IPS DF 19.7 (cell line): Measurements from ENCODE around the gene E2F6.

Source experiments
- DNase-seq: peaks from one replicate; pipeline ENCODE4 v3.0.0-alpha.2; 2013; ENCODE audit warnings: low read depth, low spot score

Gene E2F6

DNA sequence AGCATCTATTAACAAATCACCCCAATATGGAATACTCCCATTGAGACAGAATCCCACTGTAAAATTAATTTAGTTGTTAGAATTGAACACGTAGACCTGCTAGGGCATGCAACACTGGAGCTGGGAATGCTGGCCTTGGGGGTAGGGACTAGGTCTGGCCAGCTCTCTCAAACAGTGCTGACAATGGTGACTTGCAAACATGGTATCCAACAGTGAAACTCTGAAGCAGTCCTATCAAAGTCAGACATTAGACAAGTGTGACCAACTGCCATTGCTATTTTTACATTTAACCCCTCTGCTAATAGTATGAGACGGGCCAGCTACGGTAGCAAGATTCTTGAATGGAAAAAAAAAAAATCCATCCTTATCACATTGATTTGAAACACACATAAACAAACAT is 7.2 kb downstream of the E2F6 start:
- no peak for DNase-seq

DNA sequence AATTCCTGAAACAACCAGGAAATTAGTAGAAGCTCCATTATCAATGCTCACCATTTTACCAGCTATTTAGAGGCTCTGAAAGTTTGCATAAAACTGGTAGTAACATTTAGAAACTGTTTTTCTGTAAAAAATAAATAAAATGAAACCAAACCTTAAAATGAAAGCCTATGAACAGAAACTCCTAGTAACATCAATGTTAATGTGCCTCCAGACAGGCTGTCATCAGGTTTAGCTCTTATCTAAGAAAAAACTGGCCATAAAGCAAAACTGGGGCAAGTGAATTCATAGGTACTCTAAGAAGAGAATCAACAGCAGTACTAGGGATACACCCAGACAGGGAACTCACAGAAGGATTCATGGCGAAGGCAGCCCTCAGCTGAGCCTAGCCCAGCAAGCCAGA is 8.0 kb downstream of the E2F6 start:
- DNase-seq, result no peak

DNA sequence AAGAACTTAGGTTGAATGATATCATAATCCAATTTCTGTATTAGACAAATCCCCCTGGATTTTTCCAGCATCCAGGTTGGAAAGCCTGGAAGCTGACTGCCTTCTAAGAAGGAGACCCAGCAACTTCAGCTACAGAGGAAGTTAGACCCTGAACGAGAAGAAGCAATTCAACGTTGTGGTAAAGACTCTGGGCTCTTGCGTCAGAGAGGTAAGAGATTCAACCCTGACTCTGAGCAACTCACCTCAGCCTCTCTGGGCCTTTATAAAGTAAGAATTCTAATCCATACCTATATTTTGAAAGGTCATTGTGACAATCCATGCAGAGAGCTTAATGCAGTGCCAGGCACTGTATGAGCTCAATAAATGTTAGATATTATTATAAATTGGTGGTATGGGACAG is 9.7 kb downstream of the E2F6 start:
- DNase-seq, result no peak

DNA sequence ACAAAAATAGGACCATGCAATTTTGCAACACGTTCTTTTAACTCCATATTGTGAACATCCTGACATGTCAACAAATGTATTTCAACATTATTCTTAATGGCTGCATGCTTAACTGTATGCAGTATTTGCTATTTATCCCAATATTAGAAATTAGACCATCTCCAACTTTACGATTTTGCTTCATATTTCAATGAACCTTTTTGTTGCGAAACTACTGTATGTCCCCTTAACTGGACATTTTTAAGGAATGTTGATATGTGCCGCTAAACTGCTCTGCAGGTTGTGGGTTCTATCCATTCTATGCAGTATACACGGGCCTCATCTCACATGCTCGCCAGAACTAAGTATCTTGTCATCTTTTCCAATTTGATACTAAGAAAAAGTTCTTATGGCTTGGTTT is 11.1 kb downstream of the E2F6 start:
- no peak for DNase-seq

DNA sequence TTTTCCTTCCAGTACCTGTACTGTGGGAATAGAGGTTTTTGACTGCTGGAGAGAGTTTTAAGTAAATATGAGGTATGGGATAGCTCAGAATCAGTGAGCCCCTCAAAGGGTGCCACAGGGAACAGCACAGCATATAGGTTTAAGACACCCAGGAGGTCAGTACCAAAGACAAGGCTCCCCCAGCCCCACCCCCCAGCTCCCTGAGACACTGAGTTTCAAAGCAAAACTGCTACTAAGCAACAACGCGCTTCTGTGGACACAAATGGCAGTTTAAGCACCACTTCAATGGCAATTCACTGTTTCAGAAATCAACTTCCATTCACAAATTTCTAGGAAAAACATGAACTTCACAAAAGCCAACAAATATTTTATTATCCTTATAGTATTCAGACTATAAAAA is 15.2 kb downstream of the E2F6 start:
- no peak for DNase-seq

DNA sequence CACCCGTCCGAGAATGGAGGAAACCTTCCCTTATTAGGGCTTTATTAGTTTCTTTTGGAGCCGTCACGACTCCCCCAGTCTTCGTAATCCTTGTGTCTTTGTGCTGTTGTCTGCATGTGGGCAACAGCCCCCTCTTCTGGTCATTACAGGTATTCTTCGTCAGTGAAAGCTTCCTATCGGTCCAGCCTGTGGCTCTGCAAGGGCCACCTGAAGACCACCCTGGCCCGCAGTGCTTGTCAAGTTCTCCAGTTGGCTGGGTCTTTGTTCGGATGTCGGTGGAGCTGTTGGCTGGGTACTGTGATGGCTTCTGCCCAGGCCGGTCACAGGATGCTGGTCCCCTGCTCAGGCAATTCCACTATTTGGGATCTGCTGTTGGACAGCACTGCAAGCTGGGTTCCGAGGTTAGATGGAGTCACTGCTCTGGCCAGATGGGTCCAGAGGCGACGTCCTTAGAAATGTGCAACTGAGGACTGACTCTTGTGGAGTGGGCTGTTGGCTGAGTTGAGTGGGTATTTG is 19.2 kb downstream of the E2F6 start:
- peak; percentile 61 for DNase-seq

DNA sequence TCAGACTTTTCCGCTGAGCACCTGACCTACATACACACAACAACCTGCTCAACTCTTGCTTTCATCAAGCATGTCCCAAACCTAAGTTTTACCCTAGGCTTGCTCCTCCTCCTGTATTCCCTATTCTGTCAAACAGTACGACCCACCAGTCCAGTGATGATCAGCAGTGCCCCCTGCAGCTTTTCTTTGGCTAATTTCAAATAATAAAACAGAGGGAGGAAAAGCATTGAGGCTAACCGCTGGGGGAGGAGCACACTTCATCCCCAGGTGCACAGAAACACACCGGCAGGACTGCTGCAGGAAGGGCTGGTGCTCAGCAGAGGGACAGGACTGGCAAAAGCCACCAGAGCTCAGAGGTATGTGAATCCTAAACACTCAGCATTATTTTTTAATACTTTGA is 21.2 kb downstream of the E2F6 start:
- no peak for DNase-seq

DNA sequence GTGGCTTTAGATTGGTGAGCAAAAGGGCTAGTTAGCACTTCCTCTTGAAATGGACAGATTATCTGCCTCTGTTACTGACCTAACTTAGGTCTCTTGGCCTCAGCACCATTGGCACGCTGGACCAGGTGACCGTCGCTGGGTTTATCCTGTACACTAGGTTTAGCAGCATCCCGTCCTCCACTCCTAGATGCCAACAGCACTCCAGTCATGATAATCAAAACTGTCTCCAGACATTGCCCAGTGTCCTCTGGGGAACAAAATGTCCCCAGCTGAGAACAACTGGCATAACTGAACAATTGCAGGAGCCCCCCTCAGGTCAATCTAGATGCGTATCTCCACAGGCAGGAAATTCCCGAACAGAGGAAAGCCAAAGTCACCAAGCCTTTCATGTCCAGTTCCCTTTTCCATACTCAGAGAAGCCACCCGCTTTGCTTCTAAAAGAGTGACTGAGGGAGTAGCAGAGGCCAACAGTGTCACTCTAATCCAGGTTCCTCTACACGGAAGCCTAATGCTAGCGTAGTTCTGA is 27.3 kb downstream of the E2F6 start:
- DNase-seq, result no peak

DNA sequence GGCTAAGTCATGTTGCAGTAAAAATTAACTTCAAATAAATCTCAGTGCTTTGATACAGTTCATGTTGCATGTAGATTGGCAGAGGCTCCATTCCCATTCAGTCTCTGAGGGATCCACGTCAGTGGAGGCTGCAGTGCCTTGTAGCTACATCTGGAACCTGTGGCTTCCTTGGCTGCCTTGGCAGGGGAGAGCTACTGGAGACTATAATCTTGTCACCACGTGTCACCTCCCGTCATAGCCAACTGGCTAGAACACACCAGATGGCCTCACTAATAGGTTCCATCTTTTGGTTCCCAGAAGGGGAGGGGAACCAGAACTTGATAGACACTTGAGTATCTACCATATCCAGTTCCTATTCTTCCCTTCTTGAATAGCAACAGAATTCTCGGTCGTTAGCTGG is 28.4 kb downstream of the E2F6 start:
- no peak for DNase-seq

DNA sequence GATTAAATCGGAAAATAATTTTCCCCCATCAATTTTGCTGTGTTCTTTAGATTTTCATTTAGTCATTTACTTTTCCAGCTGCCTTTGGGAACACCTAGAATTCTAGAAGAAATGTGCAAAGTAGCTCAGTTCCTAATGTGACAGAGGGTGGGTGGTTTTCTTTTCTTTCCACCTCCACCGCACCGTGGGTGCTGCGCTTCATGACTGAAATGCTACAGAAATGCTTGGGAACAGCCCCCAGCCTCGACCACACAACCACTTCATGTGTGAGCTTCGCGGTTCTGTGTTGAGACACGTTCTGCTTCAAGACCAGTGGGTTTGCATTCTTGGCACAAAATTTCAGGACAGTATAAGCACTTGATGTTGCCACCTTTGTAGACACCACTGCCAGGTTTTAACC is 30.9 kb downstream of the E2F6 start:
- no peak for DNase-seq

DNA sequence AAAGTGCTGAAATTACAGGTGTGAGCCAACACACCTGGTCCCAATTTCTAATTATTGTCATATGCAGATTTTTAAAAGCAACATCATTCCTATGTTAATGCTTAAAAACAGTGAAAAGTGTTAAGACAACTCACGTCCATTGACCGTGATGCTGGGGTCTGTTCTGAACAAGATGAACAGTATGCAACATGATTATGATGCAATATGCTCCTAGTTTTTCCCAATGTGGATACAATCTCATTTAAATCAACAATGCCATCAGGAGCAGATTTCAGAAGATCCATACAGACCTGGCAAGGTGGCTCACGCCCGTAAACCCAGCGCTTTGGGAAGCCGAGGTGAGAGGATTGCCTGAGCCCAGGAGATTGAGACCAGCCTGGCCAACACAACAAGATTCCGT is 31.5 kb downstream of the E2F6 start:
- DNase-seq, result no peak

DNA sequence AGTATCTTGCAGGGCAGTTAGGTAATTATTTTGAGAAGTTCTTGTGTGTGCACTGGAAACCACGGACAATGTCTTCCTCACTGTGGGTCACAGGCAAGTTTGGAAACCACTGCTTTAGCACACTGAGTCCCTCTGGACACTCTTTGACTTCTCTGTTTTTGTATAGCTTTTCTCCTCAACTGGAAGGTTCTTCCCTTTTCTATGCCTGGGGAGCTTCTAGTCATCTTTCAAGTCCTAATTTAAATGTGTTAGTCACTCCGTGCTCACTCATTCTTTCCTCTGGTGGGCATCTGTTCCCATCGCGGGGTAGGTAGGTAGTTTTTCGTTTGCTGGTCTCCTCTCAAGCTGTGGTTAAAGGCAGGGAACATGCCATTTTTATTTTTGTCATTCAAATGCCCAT is 32.1 kb downstream of the E2F6 start:
- no peak for DNase-seq

DNA sequence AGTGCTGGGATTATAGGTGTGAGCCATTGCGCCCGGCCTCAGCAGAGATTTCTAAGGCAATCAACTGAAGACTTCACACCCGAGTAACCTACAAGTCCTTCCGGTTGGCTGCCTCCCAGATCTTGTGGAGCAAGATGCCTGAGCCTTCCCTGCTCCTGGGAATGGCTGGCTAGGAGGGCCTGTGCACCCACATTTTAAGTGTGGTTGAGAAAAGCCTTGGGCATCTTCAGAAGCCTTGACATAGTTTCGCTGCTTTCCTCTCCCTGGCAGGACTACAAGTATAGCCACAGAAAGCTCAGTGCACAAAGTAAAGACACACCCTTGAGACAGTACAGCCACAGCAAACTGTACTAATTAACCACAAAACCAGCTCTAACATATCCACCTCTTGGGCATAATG is 35.2 kb downstream of the E2F6 start:
- DNase-seq, result no peak

DNA sequence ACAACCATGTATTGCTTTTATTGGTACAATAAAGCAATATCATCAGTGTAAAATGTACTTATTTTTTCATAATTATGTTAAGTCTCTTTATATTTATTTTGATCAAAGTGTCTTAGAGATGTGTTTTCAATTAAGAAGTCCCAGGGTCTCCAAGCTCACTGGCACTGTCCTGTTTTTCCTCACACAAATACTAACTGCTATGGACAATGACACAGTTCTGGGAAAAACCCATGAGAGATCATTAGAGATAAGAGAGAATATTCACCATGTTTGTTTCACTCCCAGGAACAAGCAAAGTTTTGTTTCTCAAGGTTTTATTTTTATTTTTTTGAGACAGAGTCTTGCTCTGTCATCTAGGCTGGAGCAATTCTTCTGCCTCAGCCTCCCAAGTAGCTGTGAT is 38.7 kb downstream of the E2F6 start:
- no peak for DNase-seq

DNA sequence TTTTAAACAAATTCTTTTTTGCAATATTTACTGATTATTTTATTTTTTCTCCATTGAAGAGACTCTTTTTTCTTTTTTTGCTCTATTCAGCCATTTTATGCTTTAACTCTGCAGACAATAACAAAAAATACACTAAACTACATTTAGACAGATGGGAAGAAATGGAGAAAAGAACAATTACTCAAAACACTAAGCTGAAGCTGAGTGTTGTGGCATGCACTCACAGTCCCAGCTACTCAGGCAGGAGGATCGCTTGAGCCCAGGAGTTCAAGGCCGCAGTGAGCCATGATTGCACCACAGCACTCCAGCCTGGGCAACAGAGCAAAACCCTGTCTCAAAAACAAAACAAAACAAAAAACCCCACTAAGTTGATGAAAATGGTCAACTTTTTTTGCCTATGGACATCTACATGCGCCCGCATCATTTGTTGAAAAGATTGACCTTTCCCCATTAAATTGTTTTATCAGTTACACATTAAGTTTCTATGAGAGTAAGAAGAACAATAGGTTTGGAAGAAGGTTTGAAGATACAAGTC is 43.0 kb downstream of the E2F6 start:
- no peak for DNase-seq

DNA sequence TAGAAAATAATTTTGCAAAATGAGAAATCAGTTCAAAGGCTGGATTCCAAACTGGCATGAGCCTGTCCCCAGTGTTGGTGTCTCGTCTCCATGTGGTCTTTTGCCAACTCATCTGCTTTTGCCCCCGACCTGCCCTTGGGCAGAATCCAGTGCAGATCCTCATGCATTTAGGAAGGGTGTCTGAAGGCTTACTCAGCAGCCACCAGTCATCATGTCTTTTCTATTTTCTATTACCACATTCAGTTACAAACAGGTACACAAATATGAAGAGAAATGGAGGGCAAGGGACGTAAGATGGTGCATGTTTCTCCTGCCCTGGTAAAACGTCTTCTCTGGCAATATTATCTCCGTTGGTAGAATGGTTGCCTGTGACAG is 43.5 kb downstream of the E2F6 start:
- DNase-seq, result no peak

DNA sequence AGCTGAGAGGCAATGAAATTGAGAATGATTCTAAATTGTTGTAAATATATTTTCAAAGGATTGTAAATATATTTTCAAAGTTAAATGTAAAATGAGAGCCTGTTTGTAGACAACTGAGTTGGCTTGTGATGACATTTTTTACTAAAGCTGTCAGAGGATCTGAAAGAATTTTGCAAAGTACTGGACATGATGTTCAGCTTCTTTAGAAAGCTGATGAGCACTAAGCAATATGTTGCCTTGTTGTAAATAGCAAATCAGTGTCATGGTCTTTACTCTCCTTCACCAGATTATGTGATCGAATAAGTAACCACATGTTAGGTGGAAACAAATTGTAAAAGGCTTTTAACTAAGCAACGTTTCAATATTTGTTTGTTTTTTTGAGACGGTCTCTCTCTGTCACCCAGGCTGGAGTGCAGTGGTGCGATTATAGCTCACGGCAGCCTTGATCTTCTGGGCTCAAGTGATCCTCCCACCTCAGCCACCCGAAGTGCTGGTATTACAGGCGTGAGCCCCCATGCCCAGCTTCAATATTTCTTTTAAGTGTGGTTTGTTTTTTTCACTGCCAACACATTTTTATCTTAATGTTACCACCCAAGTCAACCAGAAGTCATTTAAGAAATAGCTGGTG is 44.0 kb downstream of the E2F6 start:
- DNase-seq, result no peak

DNA sequence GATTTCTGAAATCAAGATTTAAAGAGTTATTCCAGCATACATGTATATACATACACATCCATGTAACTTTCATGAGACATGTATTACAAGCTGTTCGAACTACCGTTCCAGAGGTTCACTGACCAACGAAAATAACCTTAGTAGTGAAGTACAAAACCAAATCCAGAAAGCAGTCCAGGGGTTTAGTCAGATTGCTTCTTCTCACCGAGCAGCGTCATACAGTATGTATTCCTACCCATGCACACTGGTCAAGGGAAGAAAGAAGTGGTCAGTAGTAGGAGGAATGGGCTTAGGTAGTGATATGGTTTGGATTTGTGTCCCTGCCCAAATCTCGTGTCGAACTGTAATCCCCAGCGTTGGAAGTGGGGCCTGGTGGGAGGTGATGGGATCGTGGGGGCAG is 45.3 kb downstream of the E2F6 start:
- DNase-seq, result no peak

DNA sequence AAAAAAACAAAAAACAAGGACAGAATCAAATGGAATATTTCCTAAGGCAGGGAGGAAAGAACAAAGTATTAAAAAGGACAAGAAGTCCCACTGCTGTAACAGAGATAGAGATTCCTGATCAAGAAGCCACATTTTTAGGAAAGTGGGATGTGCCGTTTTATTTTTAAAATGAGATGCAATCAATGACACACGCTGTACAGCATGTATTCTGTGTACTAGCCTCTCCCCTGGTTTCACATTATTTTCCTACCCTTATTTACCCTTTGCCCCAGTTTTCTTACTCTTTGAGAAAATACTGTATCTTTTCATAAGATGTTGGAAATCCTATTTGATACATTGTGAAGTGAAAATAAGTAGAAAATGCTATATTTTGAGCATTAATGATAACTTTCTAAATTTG is 45.8 kb downstream of the E2F6 start:
- no peak for DNase-seq

DNA sequence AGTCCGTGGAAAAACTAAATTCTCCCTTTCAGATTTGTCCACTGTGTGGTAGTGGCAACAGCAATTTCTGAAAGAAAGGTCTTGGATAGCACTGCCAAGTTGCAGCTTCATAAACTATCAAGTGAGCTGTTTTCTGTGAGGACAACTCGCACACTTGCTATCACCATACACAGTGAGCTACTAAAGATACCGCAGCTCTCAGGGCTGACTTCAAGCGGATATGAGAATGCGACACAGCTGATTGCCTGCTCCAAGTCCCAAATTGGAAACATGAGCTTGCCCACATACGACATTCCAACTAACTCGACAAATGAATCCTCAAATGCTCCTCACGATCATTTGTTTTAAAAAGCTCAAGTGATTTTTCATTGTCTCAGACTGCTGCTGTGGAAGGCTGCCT is 46.2 kb downstream of the E2F6 start:
- no peak for DNase-seq

DNA sequence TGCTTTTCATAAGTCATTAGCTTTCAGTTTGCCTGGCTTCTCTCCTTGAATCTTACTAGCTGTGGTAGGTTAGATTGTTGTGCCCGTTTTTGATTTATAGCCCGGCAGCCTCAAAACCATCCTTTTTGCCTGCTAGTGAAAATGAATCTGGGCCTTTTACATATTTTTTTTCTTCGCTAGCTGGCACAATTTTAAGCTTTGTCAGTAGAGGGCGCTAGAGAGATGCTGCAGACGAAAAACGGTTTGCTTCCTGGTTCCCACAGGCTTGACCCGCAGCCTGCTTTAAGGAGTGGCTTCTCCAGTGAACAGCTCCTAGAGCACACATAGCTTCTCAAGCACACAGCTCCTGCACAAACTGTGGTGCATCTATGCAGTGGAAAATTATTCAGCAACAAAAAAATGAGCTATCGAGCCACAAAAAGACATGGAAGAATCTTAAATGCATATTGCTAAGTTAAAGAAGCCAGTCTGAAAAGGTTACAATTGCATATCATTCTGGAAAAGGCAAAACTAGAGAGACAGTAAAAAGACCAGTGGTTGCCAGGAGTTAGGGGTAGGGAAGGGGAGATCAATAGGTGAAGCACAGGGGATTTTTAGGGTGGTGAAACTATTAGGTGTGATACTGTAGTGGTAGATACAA is 47.9 kb downstream of the E2F6 start:
- no peak for DNase-seq

DNA sequence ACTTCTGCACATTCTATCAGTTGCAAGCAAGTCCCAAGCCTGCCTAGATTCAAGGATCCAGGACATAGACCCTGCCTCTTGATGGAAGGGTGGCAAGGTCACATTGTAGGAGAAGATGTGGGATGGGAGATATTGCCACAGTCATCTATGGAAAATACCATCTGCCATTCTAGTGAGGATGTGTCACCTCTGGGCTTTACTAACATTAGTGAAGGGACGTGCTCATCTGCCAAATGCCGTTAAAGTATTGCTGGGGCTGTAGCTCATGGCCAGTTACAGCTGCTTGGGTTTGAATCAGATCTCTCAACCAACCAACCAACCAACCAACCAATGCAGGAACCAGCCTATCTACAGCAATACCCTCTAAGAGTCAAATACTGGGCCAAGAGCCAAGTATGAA is 49.0 kb downstream of the E2F6 start:
- DNase-seq, result no peak

DNA sequence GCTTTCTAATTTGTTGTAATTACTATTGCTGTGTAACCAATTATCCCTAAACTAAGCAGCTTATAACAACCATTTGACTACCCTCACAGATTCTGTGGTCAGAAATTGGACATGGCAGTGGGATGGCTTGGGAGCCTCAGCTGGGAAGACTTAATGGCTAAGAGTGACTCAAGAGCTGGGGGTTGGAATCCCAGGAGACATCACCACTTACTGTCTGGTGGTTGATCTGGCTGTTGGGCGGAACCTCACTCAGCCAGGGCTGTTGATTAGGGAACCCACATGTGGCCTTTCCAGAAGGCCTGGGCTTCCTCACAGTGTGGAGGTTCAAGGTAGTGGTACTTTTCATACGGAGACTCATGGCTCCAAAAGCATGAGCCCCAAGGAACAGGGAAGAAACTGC is 49.8 kb downstream of the E2F6 start:
- DNase-seq, result no peak
